PC-9 (cell line): ENCODE data around the gene PTPRD. TPM values are rescaled to one million over a fixed set of nuclear protein-coding genes. Genes with fewer than 3 reads are reported as not detected.

ENCODE experiments used
- BruUV-seq: library from RNA; stranded (reverse); fragments of 400-500 nt; replicated peaks from 2 replicates; lab custom pipeline; 2021; lab: Mats Ljungman, UMichigan
- CTCF ChIA-PET: fragments of 300-600 bp; sonication (Branson Sonifier 250); formaldehyde crosslinking; loops from one replicate; lab custom pipeline; 2022; ENCODE audit warnings: antibody characterized with exemption; lab: Charles Lee
- POLR2A ChIA-PET: fragments of 300-600 bp; sonication (Branson Sonifier 250); formaldehyde crosslinking; loops from one replicate; lab custom pipeline; 2022; ENCODE audit warnings: antibody characterized with exemption; ENCODE audit not compliant: unreplicated experiment; lab: Charles Lee
- DNase-seq, 2 experiments: peaks; one replicate each; pipeline versions ENCODE4 v3.0.0 to v3.0.0-alpha.2; 2015 to 2022; ENCODE audit warnings: mixed read lengths in 1 of 2
- H2AFZ ChIP-seq: fragments of 200-600 bp; sonication (generic); 2 replicates; pipeline ENCODE4 v1.8.1; 2017; ENCODE audit warnings: antibody characterized with exemption
- H3F3A ChIP-seq: fragments of 200-600 bp; sonication (generic); 2 replicates; pipeline ENCODE4 v1.8.1; 2017; ENCODE audit warnings: antibody characterized with exemption, mild to moderate bottlenecking, low read depth; ENCODE audit not compliant: insufficient read depth
- H3K27ac ChIP-seq: fragments of 200-600 bp; sonication (generic); 2 replicates; pipeline ENCODE4 v1.6.1; 2016; ENCODE audit warnings: mixed run types
- H3K27me3 ChIP-seq: fragments of 200-600 bp; sonication (generic); 2 replicates; pipeline ENCODE4 v1.6.1; 2016; ENCODE audit warnings: low read depth, mixed run types; ENCODE audit not compliant: insufficient read depth
- H3K36me3 ChIP-seq: fragments of 200-600 bp; sonication (generic); 2 replicates; pipeline ENCODE4 v1.6.1; 2016; ENCODE audit warnings: low read depth, mixed run types
- H3K4me1 ChIP-seq: fragments of 200-600 bp; sonication (generic); replicated peaks from 2 replicates; pipeline ENCODE4 v1.6.1; 2016; ENCODE audit warnings: mixed run types; ENCODE audit not compliant: insufficient read depth
- H3K4me2 ChIP-seq: fragments of 200-600 bp; sonication (generic); 2 replicates; pipeline ENCODE4 v1.6.1; 2017; ENCODE audit warnings: mixed run types
- H3K4me3 ChIP-seq: fragments of 200-600 bp; sonication (generic); 2 replicates; pipeline ENCODE4 v1.6.1; 2016; ENCODE audit warnings: mixed run types
- H3K79me2 ChIP-seq: fragments of 200-600 bp; sonication (generic); 2 replicates; pipeline ENCODE4 v1.6.1; 2017; ENCODE audit warnings: low read depth, mixed run types
- H3K9me2 ChIP-seq: fragments of 200-600 bp; sonication (generic); 2 replicates; pipeline ENCODE4 v1.8.1; 2017; ENCODE audit warnings: mild to moderate bottlenecking; ENCODE audit not compliant: insufficient read depth
- H3K9me3 ChIP-seq: fragments of 200-600 bp; sonication (generic); 2 replicates; pipeline ENCODE4 v1.8.1; 2016; ENCODE audit warnings: low read depth; ENCODE audit not compliant: insufficient read depth
- H4K20me1 ChIP-seq: fragments of 200-600 bp; sonication (generic); 2 replicates; pipeline ENCODE4 v1.8.1; 2017; ENCODE audit not compliant: insufficient read depth
- CTCF ChIP-seq: fragments of 200-600 bp; sonication (generic); conservative IDR thresholded peaks from 2 replicates; pipeline ENCODE4 v1.6.1; 2017; ENCODE audit warnings: mixed run types, antibody characterized with exemption, mild to moderate bottlenecking, moderate library complexity
- EZH2 ChIP-seq: fragments of 200-600 bp; sonication (generic); IDR thresholded peaks from 2 replicates; pipeline ENCODE4 v1.8.0; 2017; ENCODE audit warnings: antibody characterized with exemption, low read depth
- intact Hi-C: fragments of 100-400 bp; cut with micrococcal nuclease; formaldehyde crosslinking; loops from one replicate; pipeline ENCODE4 v1.10.0; 2022; ENCODE audit not compliant: unreplicated experiment
- total RNA-seq: library from RNA; stranded (reverse); gene quantifications from 2 replicates; pipeline ENCODE4 v1.2.3, GENCODE V29; 2021

PTPRD gene
- total RNA-seq, 1 experiment from 2014 or later: not detected

DNA sequence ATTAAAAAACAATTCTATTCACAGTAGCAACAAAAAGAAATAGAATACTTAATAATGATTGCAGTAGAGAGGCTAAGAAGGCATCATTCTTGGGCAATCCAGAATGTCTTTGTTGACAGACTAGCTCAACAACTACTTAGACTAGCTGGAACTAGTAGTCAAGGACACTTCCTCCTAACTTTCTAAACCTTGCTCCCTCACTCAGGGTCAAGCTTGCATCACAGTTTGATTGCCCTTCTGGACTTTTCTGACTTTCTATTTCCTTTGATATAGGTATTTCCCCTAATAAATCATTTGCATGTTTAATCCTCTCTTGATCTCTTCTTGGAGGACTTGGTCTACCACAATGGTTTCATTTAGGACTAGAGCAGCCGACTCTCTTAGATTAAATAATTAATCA is 1107.9 kb downstream of the PTPRD start:
- DNase-seq: no peak

GRCh38 chr9:9499546-9499945 is 1113.3 kb downstream of the PTPRD start:
- H3K36me3 ChIP-seq: no peaks in the 10 kb centered on the region
- no peak for DNase-seq
- H3K9me2 ChIP-seq: no peaks in the 10 kb centered on the region
- TF ChIP-seq EZH2: no peak
- no peak overlapping the region for H2AFZ ChIP-seq
- no peaks in the 10 kb centered on the region for H3F3A ChIP-seq
- BruUV-seq: no TSS peak
- POLR2A ChIA-PET: no interaction called here
- no peaks in the 10 kb centered on the region for H3K4me1 ChIP-seq
- no peaks in the 10 kb centered on the region for H3K9me3 ChIP-seq
- H4K20me1 ChIP-seq: no peaks in the 10 kb centered on the region
- no peak overlapping the region for H3K4me3 ChIP-seq
- H3K79me2 ChIP-seq: no peaks in the 10 kb centered on the region
- H3K27ac ChIP-seq: no peak overlapping the region
- H3K27me3 ChIP-seq: no peaks in the 10 kb centered on the region
- CTCF ChIA-PET: no interaction called here
- H3K4me2 ChIP-seq: no peak overlapping the region
- intact Hi-C loops: no loop called here

More for the DNA sequence above, 1107.9 kb downstream of the PTPRD start:
- Histone ChIP-seq H3K27ac (no peak overlapping the region), H3K36me3 (no peaks in the 10 kb centered on the region), H3K9me2 (no peaks in the 10 kb centered on the region), H3K9me3 (no peaks in the 10 kb centered on the region), H3K4me3 (no peak overlapping the region), H3K27me3 (no peaks in the 10 kb centered on the region), H4K20me1 (no peaks in the 10 kb centered on the region), H3K79me2 (no peaks in the 10 kb centered on the region), H2AFZ (no peak overlapping the region), H3F3A (no peaks in the 10 kb centered on the region), H3K4me1 (no peaks in the 10 kb centered on the region), H3K4me2 (no peak overlapping the region)
- intact Hi-C loops: no loop called here
- POLR2A ChIA-PET: no interaction called here
- CTCF ChIA-PET: no interaction called here
- TF ChIP-seq CTCF (no peak), EZH2 (no peak)
- no TSS peak for BruUV-seq

- DNase-seq: no peak
- H3K79me2 ChIP-seq: no peaks in the 10 kb centered on the region
- TF ChIP-seq EZH2 (no peak), CTCF (no peak)
- H3K36me3 ChIP-seq: no peaks in the 10 kb centered on the region
- CTCF ChIA-PET: no interaction called here
- H3K4me2 ChIP-seq: no peak overlapping the region
- BruUV-seq: no TSS peak
- intact Hi-C loops: no loop called here
- H2AFZ ChIP-seq: no peak overlapping the region
- no peaks in the 10 kb centered on the region for H3K9me2 ChIP-seq
- no peaks in the 10 kb centered on the region for H3K9me3 ChIP-seq
- H3K4me1 ChIP-seq: no peaks in the 10 kb centered on the region
- H3F3A ChIP-seq: no peaks in the 10 kb centered on the region
- POLR2A ChIA-PET: no interaction called here
- no peak overlapping the region for H3K27ac ChIP-seq
- H3K4me3 ChIP-seq: no peak overlapping the region
- H3K27me3 ChIP-seq: no peaks in the 10 kb centered on the region
- H4K20me1 ChIP-seq: no peaks in the 10 kb centered on the region
Measured at GRCh38 chr9:9498846-9499245, 1114.0 kb downstream of the PTPRD start.

DNA sequence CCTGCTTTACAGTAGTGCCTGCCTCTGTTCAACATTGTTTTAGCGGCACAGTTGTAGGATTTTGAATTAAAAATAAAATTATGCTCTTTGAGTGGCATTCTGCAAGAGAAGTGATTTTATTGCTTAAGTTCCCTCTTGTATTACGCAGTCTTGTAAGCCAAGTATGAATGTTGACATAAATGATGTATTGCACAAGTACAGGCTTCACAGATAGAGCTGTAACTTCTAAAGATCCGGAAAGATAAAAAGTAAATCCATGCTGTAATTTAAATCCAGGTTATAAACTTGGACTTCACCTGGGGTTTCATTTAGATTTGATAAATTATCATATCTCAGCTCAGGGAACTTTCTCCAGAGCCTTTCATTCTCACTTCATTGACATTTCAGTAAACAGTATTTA is 1114.7 kb downstream of the PTPRD start:
- H3K9me2 ChIP-seq: no peaks in the 10 kb centered on the region
- no TSS peak for BruUV-seq
- no peak overlapping the region for H3K27ac ChIP-seq
- no peaks in the 10 kb centered on the region for H3K4me1 ChIP-seq
- no peaks in the 10 kb centered on the region for H4K20me1 ChIP-seq
- H3K9me3 ChIP-seq: no peaks in the 10 kb centered on the region
- H3K4me3 ChIP-seq: no peak overlapping the region
- no peaks in the 10 kb centered on the region for H3F3A ChIP-seq
- no peak overlapping the region for H3K4me2 ChIP-seq
- DNase-seq: no peak
- H2AFZ ChIP-seq: no peak overlapping the region
- H3K79me2 ChIP-seq: no peaks in the 10 kb centered on the region
- H3K27me3 ChIP-seq: no peaks in the 10 kb centered on the region
- intact Hi-C loops: no loop called here
- no peaks in the 10 kb centered on the region for H3K36me3 ChIP-seq
- ChIA-PET POLR2A (no interaction called here), CTCF (no interaction called here)
- TF ChIP-seq EZH2: no peak
- TF ChIP-seq CTCF: no peak
